Naive B cell (primary cell): ENCODE results near the gene TASP1. TPM values are rescaled to one million over a fixed set of nuclear protein-coding genes. Genes with fewer than 3 reads are reported as not detected.
A peak's percentile ranks its signal among the peaks of the same experiment; 100 is the strongest.

Experiments used
- ATAC-seq, 2 donors: fragments of 150-1000 bp; cut with Tn5 transposase; 2 replicates each; pipeline ENCODE4 v1.10.0; 2021; ENCODE audit warnings: low read depth in 2 of 2, mild to moderate bottlenecking in 2 of 2, moderate library complexity in 2 of 2
- DNase-seq: peaks from one replicate; pipeline ENCODE4 v3.0.0; 2022
- H3K27ac Mint-ChIP-seq, 6 donors: one replicate each; pipeline ENCODE4 v1.8.0; 2020 to 2022; ENCODE audit warnings: mild to moderate bottlenecking in 6 of 6, mixed read lengths in 6 of 6, moderate library complexity in 5 of 6, inconsistent platforms in 2 of 6
- H3K27me3 Mint-ChIP-seq, 3 donors: one replicate each; pipeline ENCODE4 v1.8.0; 2021 to 2022; ENCODE audit warnings: mixed read lengths in 3 of 3, mild to moderate bottlenecking in 1 of 3
- H3K36me3 Mint-ChIP-seq, 2 donors: one replicate each; pipeline ENCODE4 v1.8.0; 2020 to 2022; ENCODE audit warnings: mixed read lengths in 2 of 2, inconsistent platforms in 1 of 2, mild to moderate bottlenecking in 1 of 2
- H3K4me1 Mint-ChIP-seq, 3 donors: one replicate each; pipeline ENCODE4 v1.8.0; 2020 to 2022; ENCODE audit warnings: mixed read lengths in 3 of 3, inconsistent platforms in 1 of 3, mild to moderate bottlenecking in 1 of 3, moderate library complexity in 1 of 3
- H3K4me3 Mint-ChIP-seq, 8 donors: one replicate each; pipeline ENCODE4 v1.8.0; 2020 to 2022; ENCODE audit warnings: mild to moderate bottlenecking in 8 of 8, mixed read lengths in 8 of 8, moderate library complexity in 8 of 8, inconsistent platforms in 2 of 8
- H3K9me3 Mint-ChIP-seq, 7 donors: one replicate each; pipeline ENCODE4 v1.8.0; 2020 to 2022; ENCODE audit warnings: mixed read lengths in 7 of 7, mild to moderate bottlenecking in 5 of 7, inconsistent platforms in 2 of 7, moderate library complexity in 1 of 7
- polyA plus RNA-seq, 6 donors: library from polyadenylated mRNA; unstranded; fragments of 300-500 nt; fragmentation: Illumina TruSeq; gene quantifications; one replicate each; pipeline ENCODE4 v1.2.3, GENCODE V29; 2021; ENCODE audit warnings: low read depth in 6 of 6

Gene TASP1
- polyA plus RNA-seq, 6 donors from 2014 or later = 12.8 to 20.7 (median 15.0) TPM

GRCh38 chr20:13426870-13427269, 211.9 kb downstream of the TASP1 start:
- peaks cover 22 to 25% of the 10 kb centered on the region in 2 donors for H3K36me3 Mint-ChIP-seq
- peaks cover 0 to 13% (median 4%) of the 10 kb centered on the region in 7 donors for H3K9me3 Mint-ChIP-seq
- no peak overlapping the region for H3K27ac Mint-ChIP-seq
- no peaks in the 10 kb centered on the region for H3K4me1 Mint-ChIP-seq
- no peaks in the 10 kb centered on the region for H3K27me3 Mint-ChIP-seq
- DNase-seq = no peak
- H3K4me3 Mint-ChIP-seq = no peak overlapping the region
- ATAC-seq = no peak

GRCh38 chr20:13425381-13426135, 213.2 kb downstream of the TASP1 start:
- ATAC-seq = no peak
- no peak overlapping the region for H3K4me3 Mint-ChIP-seq
- H3K9me3 Mint-ChIP-seq = peaks cover 0 to 10% (median 0%) of the 10 kb centered on the region in 7 donors
- DNase-seq = no peak
- no peaks in the 10 kb centered on the region for H3K27me3 Mint-ChIP-seq
- no peak overlapping the region for H3K27ac Mint-ChIP-seq
- no peaks in the 10 kb centered on the region for H3K4me1 Mint-ChIP-seq
- peaks cover 10 to 18% of the 10 kb centered on the region in 2 donors for H3K36me3 Mint-ChIP-seq

GRCh38 chr20:13424174-13424833, 214.4 kb downstream of the TASP1 start:
- Mint-ChIP-seq H3K4me3 (no peak overlapping the region), H3K4me1 (no peaks in the 10 kb centered on the region), H3K27ac (no peak overlapping the region), H3K27me3 (no peaks in the 10 kb centered on the region), H3K9me3 (no peaks in the 10 kb centered on the region), H3K36me3 (peaks cover 0 to 7% of the 10 kb centered on the region in 2 donors)
- DNase-seq (no peak), ATAC-seq (no peak)

GRCh38 chr20:13423472-13424173, 215.1 kb downstream of the TASP1 start:
- no peak for DNase-seq
- peaks cover 0 to 13% of the 10 kb centered on the region in 2 donors for H3K36me3 Mint-ChIP-seq
- H3K4me1 Mint-ChIP-seq = no peaks in the 10 kb centered on the region
- no peak overlapping the region for H3K4me3 Mint-ChIP-seq
- no peaks in the 10 kb centered on the region for H3K9me3 Mint-ChIP-seq
- no peaks in the 10 kb centered on the region for H3K27me3 Mint-ChIP-seq
- ATAC-seq = no peak
- H3K27ac Mint-ChIP-seq = no peak overlapping the region

GRCh38 chr20:13422637-13423036, 216.1 kb downstream of the TASP1 start:
- H3K4me3 Mint-ChIP-seq = no peak overlapping the region
- no peaks in the 10 kb centered on the region for H3K27me3 Mint-ChIP-seq
- H3K36me3 Mint-ChIP-seq = peaks cover 2 to 17% of the 10 kb centered on the region in 2 donors
- ATAC-seq (no peak), DNase-seq (no peak)
- H3K4me1 Mint-ChIP-seq = no peaks in the 10 kb centered on the region
- H3K27ac Mint-ChIP-seq = no peak overlapping the region
- H3K9me3 Mint-ChIP-seq = no peaks in the 10 kb centered on the region

GRCh38 chr20:13420625-13421024, 218.1 kb downstream of the TASP1 start:
- H3K9me3 Mint-ChIP-seq = no peaks in the 10 kb centered on the region
- H3K27ac Mint-ChIP-seq = no peak overlapping the region
- H3K27me3 Mint-ChIP-seq = no peaks in the 10 kb centered on the region
- no peak overlapping the region for H3K4me3 Mint-ChIP-seq
- ATAC-seq (no peak), DNase-seq (no peak)
- H3K4me1 Mint-ChIP-seq = no peaks in the 10 kb centered on the region
- H3K36me3 Mint-ChIP-seq = peaks cover 13 to 29% of the 10 kb centered on the region in 2 donors

- Mint-ChIP-seq H3K9me3 (no peaks in the 10 kb centered on the region), H3K4me3 (no peak overlapping the region), H3K27ac (no peak overlapping the region), H3K4me1 (no peaks in the 10 kb centered on the region), H3K27me3 (no peaks in the 10 kb centered on the region), H3K36me3 (peaks cover 13 to 40% of the 10 kb centered on the region in 2 donors)
- ATAC-seq (no peak), DNase-seq (no peak)
These were observed 219.3 kb downstream of the TASP1 start for GRCh38 chr20:13419477-13419876.

GRCh38 chr20:13418263-13419229, 220.2 kb downstream of the TASP1 start:
- Mint-ChIP-seq H3K36me3 (peaks cover 13 to 40% of the 10 kb centered on the region in 2 donors), H3K4me3 (no peak overlapping the region), H3K9me3 (no peaks in the 10 kb centered on the region), H3K27ac (no peak overlapping the region), H3K4me1 (no peaks in the 10 kb centered on the region), H3K27me3 (no peaks in the 10 kb centered on the region)
- DNase-seq (no peak), ATAC-seq (no peak)

- Mint-ChIP-seq H3K27me3 (no peaks in the 10 kb centered on the region), H3K36me3 (peaks cover 13 to 47% of the 10 kb centered on the region in 2 donors), H3K9me3 (no peaks in the 10 kb centered on the region), H3K4me3 (no peak overlapping the region), H3K27ac (no peak overlapping the region), H3K4me1 (no peaks in the 10 kb centered on the region)
- DNase-seq (no peak), ATAC-seq (no peak)
These were observed 222.2 kb downstream of the TASP1 start for GRCh38 chr20:13416531-13416930.

GRCh38 chr20:13412806-13413445, 225.8 kb downstream of the TASP1 start:
- no peaks in the 10 kb centered on the region for H3K27me3 Mint-ChIP-seq
- no peak for ATAC-seq
- H3K27ac Mint-ChIP-seq = peak overlapping the region in 1 of 6 donors; percentile 47
- DNase-seq = no peak
- no peak overlapping the region for H3K4me3 Mint-ChIP-seq
- H3K9me3 Mint-ChIP-seq = peaks cover 0 to 3% (median 0%) of the 10 kb centered on the region in 7 donors
- H3K4me1 Mint-ChIP-seq = no peaks in the 10 kb centered on the region
- H3K36me3 Mint-ChIP-seq = peaks cover 13 to 37% of the 10 kb centered on the region in 2 donors

- ATAC-seq (no peak), DNase-seq (no peak)
- Mint-ChIP-seq H3K36me3 (no peaks in the 10 kb centered on the region), H3K9me3 (no peaks in the 10 kb centered on the region), H3K4me1 (no peaks in the 10 kb centered on the region), H3K27ac (no peak overlapping the region), H3K27me3 (no peaks in the 10 kb centered on the region), H3K4me3 (no peak overlapping the region)
These were observed 234.4 kb downstream of the TASP1 start for GRCh38 chr20:13404293-13404692.

GRCh38 chr20:13403453-13403852, 235.3 kb downstream of the TASP1 start:
- Mint-ChIP-seq H3K4me1 (no peaks in the 10 kb centered on the region), H3K27ac (no peak overlapping the region), H3K9me3 (no peaks in the 10 kb centered on the region), H3K36me3 (peaks cover 7 to 8% of the 10 kb centered on the region in 2 donors), H3K27me3 (no peaks in the 10 kb centered on the region), H3K4me3 (no peak overlapping the region)
- no peak for ATAC-seq
- DNase-seq = no peak
